Nephron (organoid): ENCODE measurements around the gene PDZRN4.
"Not testable (repeated sequence)": the region's sequence is repeated elsewhere in the genome, so short reads cannot be mapped to it uniquely, and the experiment has no call there.

Experiments
- H3K27ac Mint-ChIP-seq, 3 experiments: 2 replicates each; pipeline ENCODE4 v1.8.0; 2020; ENCODE audit warnings: mixed read lengths in 3 of 3, mild to moderate bottlenecking in 2 of 3, moderate library complexity in 1 of 3
- H3K27me3 Mint-ChIP-seq: 2 replicates; pipeline ENCODE4 v1.8.0; 2021; ENCODE audit warnings: low read depth, mild to moderate bottlenecking, moderate library complexity, mixed read lengths
- H3K36me3 Mint-ChIP-seq: 2 replicates; pipeline ENCODE4 v1.8.0; 2020; ENCODE audit warnings: low read depth, mixed read lengths
- H3K4me1 Mint-ChIP-seq: 2 replicates; pipeline ENCODE4 v1.8.0; 2020; ENCODE audit warnings: mixed read lengths
- H3K4me3 Mint-ChIP-seq, 3 experiments: 2 replicates each; pipeline ENCODE4 v1.8.0; 2020; ENCODE audit warnings: mild to moderate bottlenecking in 3 of 3, mixed read lengths in 3 of 3, moderate library complexity in 2 of 3
- H3K9me3 Mint-ChIP-seq: 2 replicates; pipeline ENCODE4 v1.8.0; 2020; ENCODE audit warnings: mixed read lengths
- TF ChIP-seq, protein P1 (sequence below), 3 experiments: fragments of 200-600 bp; sonication (generic); IDR thresholded peaks; one replicate each; pipeline ENCODE4 v1.5.0; 2021; ENCODE audit warnings: antibody characterized with exemption in 3 of 3; ENCODE audit not compliant: unreplicated experiment in 3 of 3

Gene PDZRN4

DNA sequence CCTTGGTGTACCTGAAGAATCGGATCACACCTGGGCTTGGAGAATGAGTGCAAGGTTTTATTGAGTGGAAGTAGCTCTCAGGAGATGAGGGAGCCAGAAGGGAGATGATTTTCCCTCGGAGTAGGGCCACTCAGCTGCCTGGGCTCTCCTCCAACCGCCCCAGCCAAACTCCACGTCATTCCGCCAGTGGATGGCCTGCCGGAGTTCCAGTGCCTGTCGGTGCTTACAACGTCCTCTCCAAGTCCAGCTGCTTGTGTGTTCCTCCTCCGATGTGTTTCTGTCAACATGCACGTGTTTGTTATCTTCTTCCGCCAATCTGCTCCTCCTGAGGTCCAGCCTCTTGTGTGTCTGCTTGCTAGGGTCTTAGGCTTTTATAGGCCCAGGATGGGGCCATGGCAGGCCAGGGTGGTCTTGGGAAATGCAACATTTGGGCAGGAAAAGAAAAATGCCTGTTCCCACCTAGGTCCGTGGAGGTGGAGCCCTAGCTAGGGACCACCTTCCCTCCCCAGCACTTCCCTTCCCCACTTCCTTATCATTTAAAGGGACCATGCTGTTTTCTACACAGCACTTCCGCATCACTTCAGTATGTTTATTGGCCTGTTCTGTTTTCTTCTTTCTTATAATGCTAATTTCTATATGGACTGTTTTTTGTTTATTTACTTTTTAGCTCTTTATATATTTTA lies 343.2 kb downstream of the PDZRN4 start:
- H3K9me3 Mint-ChIP-seq = no peaks in the 10 kb centered on the region
- H3K27me3 Mint-ChIP-seq = peaks cover 3% of the 10 kb centered on the region
- H3K36me3 Mint-ChIP-seq = no peaks in the 10 kb centered on the region
- TF ChIP-seq, protein P1, sequence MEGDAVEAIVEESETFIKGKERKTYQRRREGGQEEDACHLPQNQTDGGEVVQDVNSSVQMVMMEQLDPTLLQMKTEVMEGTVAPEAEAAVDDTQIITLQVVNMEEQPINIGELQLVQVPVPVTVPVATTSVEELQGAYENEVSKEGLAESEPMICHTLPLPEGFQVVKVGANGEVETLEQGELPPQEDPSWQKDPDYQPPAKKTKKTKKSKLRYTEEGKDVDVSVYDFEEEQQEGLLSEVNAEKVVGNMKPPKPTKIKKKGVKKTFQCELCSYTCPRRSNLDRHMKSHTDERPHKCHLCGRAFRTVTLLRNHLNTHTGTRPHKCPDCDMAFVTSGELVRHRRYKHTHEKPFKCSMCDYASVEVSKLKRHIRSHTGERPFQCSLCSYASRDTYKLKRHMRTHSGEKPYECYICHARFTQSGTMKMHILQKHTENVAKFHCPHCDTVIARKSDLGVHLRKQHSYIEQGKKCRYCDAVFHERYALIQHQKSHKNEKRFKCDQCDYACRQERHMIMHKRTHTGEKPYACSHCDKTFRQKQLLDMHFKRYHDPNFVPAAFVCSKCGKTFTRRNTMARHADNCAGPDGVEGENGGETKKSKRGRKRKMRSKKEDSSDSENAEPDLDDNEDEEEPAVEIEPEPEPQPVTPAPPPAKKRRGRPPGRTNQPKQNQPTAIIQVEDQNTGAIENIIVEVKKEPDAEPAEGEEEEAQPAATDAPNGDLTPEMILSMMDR (IDR thresholded peaks at IDR 0.05; ENCODE audit: unreplicated experiment in 3 of 3) = no peak
- peaks cover 25% of the 10 kb centered on the region for H3K4me1 Mint-ChIP-seq
- no peak overlapping the region for H3K4me3 Mint-ChIP-seq
- no peak overlapping the region for H3K27ac Mint-ChIP-seq

DNA sequence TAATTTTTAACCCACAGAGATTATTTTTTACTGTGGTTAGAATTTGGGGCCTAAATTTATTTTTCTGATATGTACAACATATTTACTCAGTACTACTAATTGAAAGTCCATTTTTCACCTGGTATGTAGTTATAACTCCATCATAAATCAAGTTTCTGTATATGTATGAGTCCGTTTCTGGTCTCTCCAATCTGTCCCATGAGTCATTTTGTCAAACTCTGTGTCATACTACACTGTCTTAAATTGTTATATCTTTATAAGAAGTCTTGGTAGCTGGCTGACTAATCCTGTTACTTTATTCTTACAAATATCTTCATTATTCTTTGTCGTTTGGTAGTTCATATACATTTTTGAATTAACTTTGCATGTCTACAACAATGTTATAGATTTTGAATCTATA lies 344.0 kb downstream of the PDZRN4 start:
- TF ChIP-seq, protein P1 (IDR thresholded peaks at IDR 0.05; ENCODE audit: unreplicated experiment in 3 of 3) = no peak
- no peak overlapping the region for H3K27ac Mint-ChIP-seq
- peaks cover 3% of the 10 kb centered on the region for H3K27me3 Mint-ChIP-seq
- H3K9me3 Mint-ChIP-seq = no peaks in the 10 kb centered on the region
- H3K4me3 Mint-ChIP-seq = no peak overlapping the region
- no peaks in the 10 kb centered on the region for H3K36me3 Mint-ChIP-seq
- H3K4me1 Mint-ChIP-seq = peaks cover 19% of the 10 kb centered on the region

DNA sequence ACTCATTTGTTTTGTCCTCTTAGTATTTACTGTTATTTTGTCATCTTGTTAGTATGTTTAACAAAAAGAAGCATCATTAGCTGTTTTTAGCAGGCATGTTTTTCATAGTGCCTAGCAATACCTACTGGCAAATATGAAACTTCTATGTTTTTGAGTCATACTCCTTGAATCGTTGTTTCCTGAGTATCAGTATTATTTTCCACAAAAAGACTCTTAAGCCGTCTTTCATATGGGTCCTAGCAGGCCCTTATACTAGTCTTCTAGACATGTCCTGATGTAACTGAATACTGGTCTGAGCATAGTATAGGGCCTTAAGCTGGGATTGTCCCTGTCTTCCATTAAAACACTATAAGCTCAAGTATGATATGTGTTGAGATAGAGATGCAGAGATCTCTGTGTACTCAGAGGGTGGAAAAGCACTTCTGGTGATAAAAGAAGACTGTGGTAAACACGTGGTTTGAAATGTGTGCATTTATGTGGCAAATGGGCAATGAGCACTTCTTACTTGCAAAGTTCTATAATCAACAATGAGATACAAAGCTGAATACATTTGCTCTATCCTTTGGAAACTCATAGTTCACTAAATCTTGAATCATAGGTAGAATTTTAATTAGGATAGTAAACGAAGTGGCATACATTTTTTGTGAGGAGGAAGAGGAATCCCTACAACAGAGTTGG lies 348.8 kb downstream of the PDZRN4 start:
- Mint-ChIP-seq H3K9me3 (no peaks in the 10 kb centered on the region), H3K4me3 (no peak overlapping the region), H3K27me3 (no peaks in the 10 kb centered on the region), H3K27ac (no peak overlapping the region), H3K36me3 (no peaks in the 10 kb centered on the region), H3K4me1 (peaks cover 11% of the 10 kb centered on the region)
- TF ChIP-seq, protein P1 (IDR thresholded peaks at IDR 0.05; ENCODE audit: unreplicated experiment in 3 of 3) = no peak

DNA sequence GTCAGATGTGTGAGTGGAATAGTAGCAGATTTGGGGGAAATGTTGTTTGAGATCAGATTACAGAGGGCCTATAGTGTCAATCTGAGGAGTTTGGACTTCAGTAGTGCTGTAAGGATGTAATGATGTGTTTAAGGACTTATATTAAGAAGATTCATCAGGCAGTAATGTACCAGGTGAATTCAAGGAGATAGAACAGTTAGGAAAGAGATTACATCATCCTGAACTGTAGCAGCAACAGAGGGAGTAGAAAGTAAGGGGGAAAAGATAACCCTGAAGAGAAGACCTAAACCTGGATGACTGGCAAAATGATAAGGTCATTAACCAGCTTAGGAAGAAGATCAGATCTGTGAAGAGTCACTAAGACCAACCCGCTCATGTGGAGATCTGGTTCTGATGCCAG lies 349.4 kb downstream of the PDZRN4 start:
- Mint-ChIP-seq H3K27ac (no peak overlapping the region), H3K36me3 (no peaks in the 10 kb centered on the region), H3K27me3 (no peaks in the 10 kb centered on the region), H3K4me1 (peaks cover 11% of the 10 kb centered on the region), H3K9me3 (no peaks in the 10 kb centered on the region), H3K4me3 (no peak overlapping the region)
- TF ChIP-seq, protein P1 (IDR thresholded peaks at IDR 0.05; ENCODE audit: unreplicated experiment in 3 of 3) = no peak

DNA sequence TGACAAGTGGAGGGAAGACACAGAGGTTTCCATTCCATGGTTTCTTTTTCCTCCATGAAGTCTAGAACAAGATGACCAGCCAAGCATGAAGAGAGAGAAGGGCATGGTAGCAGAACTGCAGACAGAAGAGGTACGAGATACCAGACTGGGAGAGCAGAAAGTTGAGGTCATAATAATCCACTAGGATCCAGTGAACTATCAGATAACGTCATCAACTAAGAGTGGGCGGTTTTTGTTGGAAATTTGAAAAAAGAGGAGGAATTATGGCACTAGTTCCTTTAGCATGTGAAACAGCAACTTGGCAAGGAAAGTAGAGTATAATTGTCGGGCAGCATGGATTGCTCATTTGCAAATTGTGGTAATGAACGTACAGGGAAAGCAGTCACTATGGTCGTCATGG lies 357.6 kb downstream of the PDZRN4 start:
- Mint-ChIP-seq H3K27ac (no peak overlapping the region), H3K4me1 (no peaks in the 10 kb centered on the region), H3K4me3 (no peak overlapping the region), H3K27me3 (no peaks in the 10 kb centered on the region), H3K9me3 (peaks cover 3% of the 10 kb centered on the region), H3K36me3 (peaks cover 3% of the 10 kb centered on the region)
- TF ChIP-seq, protein P1 (IDR thresholded peaks at IDR 0.05; ENCODE audit: unreplicated experiment in 3 of 3) = no peak

DNA sequence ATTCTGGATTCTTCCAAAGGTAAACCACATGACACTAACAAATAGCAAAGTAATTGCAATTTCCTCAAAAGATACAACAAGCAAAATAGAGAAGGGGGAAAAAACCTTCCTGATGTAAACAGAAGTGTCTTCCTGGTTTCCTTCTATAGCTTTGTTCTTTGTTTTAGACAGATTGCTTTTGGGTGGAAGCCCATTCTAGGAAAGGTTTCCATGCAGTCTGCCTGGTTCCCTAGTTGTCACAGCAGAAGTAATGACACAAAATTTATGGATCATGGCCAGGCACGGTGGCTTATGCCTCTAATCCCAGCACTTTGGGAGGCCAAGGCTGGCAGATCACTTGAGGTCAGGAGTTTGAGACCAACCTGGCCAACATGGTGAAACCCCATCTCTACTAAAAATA lies 359.0 kb downstream of the PDZRN4 start:
- H3K4me1 Mint-ChIP-seq, H3K4me3 Mint-ChIP-seq, H3K27ac Mint-ChIP-seq, H3K9me3 Mint-ChIP-seq, H3K27me3 Mint-ChIP-seq, H3K36me3 Mint-ChIP-seq: not testable (repeated sequence)
